Measurements from ENCODE around the gene MMEL1. TPM values are rescaled to one million over a fixed set of nuclear protein-coding genes. Genes with fewer than 3 reads are reported as not detected.

The MMEL1 gene
- total and polyA plus RNA-seq, 2 experiments from 2014 or later = 0.57 to 0.90 TPM

DNA sequence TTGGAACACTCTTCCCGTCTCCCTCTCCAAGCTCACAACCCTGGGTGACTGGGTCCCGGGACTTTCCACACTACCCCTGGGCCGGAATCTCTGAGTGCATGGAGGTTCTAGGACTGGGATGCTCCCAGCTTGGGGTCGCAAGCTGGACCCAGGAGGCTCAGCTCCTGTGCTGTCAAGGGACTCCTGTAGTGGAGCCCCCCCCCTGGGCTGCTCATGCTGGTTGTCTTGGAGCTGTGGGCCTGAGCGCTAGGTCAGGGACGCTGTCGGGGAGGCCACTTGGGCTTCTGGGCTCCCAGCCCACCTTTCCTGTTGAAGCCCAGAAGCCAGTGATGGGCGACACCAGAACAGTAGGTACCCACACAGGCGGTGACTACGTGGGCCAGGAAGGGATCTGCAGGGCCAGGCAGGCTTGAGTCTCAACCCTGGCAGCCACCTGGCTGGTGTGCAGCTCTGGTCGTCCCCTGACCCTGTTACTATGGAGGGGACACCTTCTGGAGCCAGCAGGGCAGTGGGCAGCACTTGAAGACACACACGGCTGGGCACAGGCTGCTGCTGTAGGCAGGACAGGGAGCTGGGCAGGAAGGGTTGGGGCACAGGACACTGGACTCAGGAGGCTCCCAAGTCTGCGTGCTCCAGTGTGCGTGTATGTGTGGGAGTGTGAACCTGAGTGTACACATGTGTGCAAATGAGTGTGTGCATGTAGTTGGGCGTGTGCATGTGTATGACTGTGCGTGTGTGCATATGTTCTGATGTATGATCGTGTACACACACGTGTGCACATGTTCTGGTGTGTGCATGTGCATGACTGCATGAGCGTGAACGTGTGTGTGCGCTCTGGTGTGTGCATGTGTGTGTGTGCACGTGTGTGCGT is 3.0 kb downstream of the MMEL1 start:
- Histone ChIP-seq H3K27ac (ENCODE audit: low read depth) (no peak overlapping the region), H2AFZ (no peak overlapping the region), H3F3A (replicated peaks; ENCODE audit: low read depth) (peaks cover 10% of the 10 kb centered on the region; the same call in 1 of the 2 replicates), H3K9me2 (ENCODE audit: insufficient read depth) (no peaks in the 10 kb centered on the region), H3K4me3 (peak overlapping the region; percentile 57; the same call in 1 of the 2 replicates), H3K4me1 (ENCODE audit: insufficient read depth) (peaks cover 11% of the 10 kb centered on the region), H3K4me2 (peak overlapping the region; percentile 75), H4K20me1 (replicated peaks; ENCODE audit: insufficient read depth) (no peaks in the 10 kb centered on the region), H3K27me3 (ENCODE audit: insufficient read depth) (peaks cover 47% of the 10 kb centered on the region), H3K79me2 (replicated peaks; ENCODE audit: insufficient read depth) (no peaks in the 10 kb centered on the region), H3K36me3 (ENCODE audit: insufficient read depth) (no peaks in the 10 kb centered on the region)
- TF ChIP-seq EZH2 (IDR thresholded peaks at IDR 0.05; ENCODE audit: low read depth, unreplicated experiment) (no peak), EZH2phosphoT487 (IDR thresholded peaks at IDR 0.05; ENCODE audit: unreplicated experiment) (no peak), NANOG (IDR thresholded peaks at IDR 0.05; ENCODE audit: borderline replicate concordance) (no peak), POLR2AphosphoS5 (IDR thresholded peaks at IDR 0.05; ENCODE audit: low read depth) (no peak), CREB1 (CRISPR knock-in tag; IDR thresholded peaks at IDR 0.05; ENCODE audit: low read depth) (no peak), ZNF114 (CRISPR knock-in tag; IDR thresholded peaks at IDR 0.05) (no peak), STAT1 (IDR thresholded peaks at IDR 0.05; ENCODE audit: unreplicated experiment) (no peak), ZNF331 (CRISPR knock-in tag; IDR thresholded peaks at IDR 0.05; ENCODE audit: low read depth) (no peak), ZNF462 (CRISPR knock-in tag; IDR thresholded peaks at IDR 0.05) (no peak), REST (IDR thresholded peaks at IDR 0.05; ENCODE audit: unreplicated experiment) (no peak), JUNB (IDR thresholded peaks at IDR 0.05; ENCODE audit: unreplicated experiment) (no peak)
- TF ChIP-seq, protein P1, sequence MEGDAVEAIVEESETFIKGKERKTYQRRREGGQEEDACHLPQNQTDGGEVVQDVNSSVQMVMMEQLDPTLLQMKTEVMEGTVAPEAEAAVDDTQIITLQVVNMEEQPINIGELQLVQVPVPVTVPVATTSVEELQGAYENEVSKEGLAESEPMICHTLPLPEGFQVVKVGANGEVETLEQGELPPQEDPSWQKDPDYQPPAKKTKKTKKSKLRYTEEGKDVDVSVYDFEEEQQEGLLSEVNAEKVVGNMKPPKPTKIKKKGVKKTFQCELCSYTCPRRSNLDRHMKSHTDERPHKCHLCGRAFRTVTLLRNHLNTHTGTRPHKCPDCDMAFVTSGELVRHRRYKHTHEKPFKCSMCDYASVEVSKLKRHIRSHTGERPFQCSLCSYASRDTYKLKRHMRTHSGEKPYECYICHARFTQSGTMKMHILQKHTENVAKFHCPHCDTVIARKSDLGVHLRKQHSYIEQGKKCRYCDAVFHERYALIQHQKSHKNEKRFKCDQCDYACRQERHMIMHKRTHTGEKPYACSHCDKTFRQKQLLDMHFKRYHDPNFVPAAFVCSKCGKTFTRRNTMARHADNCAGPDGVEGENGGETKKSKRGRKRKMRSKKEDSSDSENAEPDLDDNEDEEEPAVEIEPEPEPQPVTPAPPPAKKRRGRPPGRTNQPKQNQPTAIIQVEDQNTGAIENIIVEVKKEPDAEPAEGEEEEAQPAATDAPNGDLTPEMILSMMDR (conservative IDR thresholded peaks at IDR 0.05; ENCODE audit: low read depth in 2 of 2) = no peak
- TF ChIP-seq, protein P2, sequence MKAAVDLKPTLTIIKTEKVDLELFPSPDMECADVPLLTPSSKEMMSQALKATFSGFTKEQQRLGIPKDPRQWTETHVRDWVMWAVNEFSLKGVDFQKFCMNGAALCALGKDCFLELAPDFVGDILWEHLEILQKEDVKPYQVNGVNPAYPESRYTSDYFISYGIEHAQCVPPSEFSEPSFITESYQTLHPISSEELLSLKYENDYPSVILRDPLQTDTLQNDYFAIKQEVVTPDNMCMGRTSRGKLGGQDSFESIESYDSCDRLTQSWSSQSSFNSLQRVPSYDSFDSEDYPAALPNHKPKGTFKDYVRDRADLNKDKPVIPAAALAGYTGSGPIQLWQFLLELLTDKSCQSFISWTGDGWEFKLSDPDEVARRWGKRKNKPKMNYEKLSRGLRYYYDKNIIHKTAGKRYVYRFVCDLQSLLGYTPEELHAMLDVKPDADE (IDR thresholded peaks at IDR 0.05) = no peak
- Mint-ChIP-seq H3K27ac (no peak overlapping the region), H3K4me1 (peaks cover 18% of the 10 kb centered on the region), H3K27me3 (ENCODE audit: insufficient read depth, low read depth, poor library complexity) (peaks cover 53% of the 10 kb centered on the region), H3K9me3 (peaks cover 8% of the 10 kb centered on the region), H3K4me3 (peak overlapping the region; percentile 63), H3K36me3 (ENCODE audit: low read depth) (no peaks in the 10 kb centered on the region)
- DNase-seq (ENCODE audit: low spot score) (no peak), ATAC-seq (no peak)

Measured in GM23338 (cell line).